CD4-positive, alpha-beta T cell treated with Interleukin-10 for 1 hour (primary cell): Measurements from ENCODE around the gene DUOXA1.
"Not testable (repeated sequence)": the region's sequence is repeated elsewhere in the genome, so short reads cannot be mapped to it uniquely, and the experiment has no call there.

ENCODE experiments used
- DNase-seq: peaks from one replicate; pipeline ENCODE4 v3.0.0-alpha.2; 2020

The DUOXA1 gene

GRCh38 chr15:45112143-45112590 is 17.5 kb downstream of the DUOXA1 start:
- no peak for DNase-seq

DNA sequence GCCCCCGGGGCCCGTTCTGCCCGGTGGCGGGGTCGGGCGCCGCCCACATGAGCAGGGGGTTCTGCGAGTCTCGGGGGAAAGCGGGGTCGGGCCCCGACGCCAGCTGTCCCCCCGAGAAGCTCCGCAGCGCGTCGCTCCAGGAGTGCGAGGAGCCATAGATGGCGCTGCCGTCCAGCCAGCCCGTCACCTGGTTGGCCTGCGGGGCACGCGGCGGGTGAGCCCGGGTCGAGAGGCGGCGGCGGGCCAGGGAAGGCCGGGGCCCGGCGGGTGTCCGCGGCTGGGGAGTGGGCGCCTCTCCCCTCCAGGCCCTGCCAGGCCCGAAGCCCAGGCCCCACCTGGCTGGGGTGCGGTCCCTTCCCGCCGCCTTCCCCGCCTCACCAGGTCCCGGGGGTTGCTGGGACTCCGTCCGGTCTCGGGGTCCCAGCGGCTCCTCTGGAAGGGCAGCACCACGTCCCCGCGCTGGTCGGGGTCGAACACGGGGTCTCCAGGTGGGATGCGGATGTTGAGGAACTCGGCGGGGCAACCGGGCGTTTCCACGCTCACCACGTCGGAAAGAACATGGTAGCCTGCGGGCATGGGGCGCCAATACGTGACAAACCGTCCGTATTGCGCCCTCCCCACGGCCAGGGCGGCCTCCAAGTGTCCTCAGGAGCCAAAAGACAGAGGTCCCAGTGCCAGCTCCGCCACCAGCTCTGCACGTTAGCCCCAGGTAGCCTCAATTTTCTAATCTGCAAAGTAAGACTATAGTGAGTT is 18.1 kb downstream of the DUOXA1 start:
- DNase-seq = no peak

DNA sequence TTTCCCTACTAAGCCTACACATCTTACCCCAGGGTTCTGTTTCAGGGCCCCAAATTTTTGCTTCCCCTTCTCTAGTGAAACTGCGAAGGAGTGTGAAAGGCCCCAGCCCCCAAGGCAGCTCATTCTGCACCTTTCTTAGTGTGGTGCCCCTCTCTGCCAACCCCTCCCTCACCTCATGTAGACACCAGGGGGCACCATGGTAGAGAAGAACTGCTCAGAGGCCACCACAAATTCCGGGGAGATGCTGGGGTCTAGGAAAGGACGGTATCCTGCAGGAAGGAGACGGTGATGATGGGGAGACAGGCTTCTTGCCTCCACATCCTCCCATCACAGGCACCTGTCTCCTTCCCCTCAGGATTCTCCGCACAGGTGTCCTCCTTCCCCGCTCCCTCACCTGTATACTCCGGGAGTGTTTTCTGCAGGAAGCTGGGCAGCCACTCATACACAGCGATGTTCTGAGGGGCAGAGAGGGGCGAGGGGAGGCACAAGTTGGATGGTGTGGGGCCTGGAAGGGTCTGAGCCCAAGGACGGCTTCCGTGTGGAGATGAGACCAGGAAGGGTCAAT is 19.3 kb downstream of the DUOXA1 start:
- DNase-seq = no peak

GRCh38 chr15:45107941-45108630 is 21.6 kb downstream of the DUOXA1 start:
- DNase-seq = no peak

DNA sequence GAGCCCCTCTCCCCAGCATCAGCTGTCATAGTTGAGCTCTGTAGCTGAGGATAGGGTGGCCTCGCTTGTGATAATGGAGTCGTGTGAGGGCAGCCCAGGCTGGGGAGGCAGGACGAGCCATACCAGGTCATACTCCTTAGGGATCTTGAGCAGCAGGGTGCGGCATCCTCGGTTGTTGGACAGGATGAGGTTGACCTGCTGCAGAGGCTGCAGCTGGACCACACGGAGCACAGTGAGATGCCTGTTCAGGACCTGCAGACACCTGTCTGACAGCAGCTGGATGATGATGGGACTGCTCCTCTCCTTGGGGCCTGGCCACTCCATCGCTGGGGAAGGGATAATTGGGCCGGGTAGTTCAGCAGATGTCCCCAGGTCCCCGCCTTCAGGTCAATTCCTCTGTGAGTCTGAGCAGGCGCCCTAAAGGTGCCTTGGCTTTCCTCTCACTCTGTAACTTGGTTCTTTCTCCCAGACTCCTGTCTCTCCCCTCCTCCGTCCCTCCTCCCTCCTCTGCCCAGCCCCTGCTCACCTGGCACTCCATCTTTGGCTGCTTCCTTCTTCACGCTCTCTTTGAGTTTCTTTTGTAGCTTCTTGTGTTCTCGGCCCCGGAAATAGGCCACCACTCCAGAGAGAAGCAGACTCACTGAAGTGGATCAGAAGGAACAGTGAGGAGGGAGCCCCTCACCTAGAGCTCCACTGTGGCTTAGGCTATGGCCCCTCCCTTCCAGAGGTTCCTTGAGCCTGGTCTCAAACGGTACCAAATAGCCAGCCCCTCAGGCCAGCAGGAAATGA is 23.5 kb downstream of the DUOXA1 start:
- no peak for DNase-seq

DNA sequence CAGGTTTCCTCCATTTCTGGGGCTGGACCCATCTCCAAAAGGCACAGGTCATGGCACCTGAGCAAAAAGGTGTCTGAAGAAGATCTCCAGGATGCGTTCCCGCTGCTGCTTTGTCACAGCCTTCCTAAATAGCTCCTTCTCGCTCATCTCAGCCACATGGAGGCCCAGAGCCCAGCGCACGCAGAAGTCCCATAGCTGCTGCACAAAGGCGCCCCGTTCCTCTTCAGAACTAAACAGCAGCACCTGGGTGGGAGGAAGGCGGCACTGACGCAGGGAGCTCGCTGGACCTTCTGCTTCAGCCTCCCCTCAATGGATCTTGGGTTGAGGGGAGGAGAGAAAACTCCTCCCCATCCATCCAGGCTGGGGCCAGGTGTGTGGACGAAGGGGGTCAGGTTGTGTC is 24.1 kb downstream of the DUOXA1 start:
- DNase-seq = no peak

DNA sequence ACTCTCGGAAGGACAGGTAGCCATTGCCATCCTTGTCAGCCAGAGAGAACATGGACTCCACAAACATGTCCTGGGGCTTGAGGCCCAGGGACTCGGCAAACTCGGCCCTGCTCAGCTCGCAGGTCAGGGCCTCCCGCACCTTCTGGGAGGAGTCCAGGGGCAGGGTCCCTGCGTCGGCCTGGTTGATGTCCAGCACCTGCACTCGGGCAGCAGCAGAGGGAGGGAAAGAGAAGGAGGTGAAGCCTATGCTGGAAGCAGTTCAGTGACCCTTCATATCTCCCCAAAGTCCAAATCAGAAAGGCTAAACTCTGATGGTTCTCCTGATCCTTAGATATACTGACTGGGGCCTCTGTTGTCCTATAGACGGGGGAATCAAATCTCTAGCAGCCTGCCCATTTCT is 25.5 kb downstream of the DUOXA1 start:
- not testable (repeated sequence) for DNase-seq

GRCh38 chr15:45102226-45102625 is 27.5 kb downstream of the DUOXA1 start:
- DNase-seq = no peak

DNA sequence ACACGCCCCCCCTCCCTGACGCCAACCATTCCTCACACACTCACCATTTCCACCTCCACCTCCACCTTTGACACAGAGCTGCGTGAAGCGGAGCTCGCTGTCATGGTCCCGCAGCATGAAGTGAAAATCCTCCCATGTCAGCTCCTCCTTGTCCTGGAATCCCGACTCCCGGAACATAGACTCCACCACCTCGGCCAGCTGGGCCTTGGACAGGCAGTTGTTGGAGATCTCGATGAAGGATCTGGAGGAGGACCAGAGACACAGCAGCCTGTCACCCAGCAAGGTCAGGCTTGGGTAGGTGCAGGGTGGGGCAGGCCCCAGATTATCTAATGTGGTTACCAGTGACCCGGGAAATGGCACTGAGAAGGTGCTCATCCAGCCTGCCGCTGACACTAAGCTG is 27.9 kb downstream of the DUOXA1 start:
- DNase-seq = no peak

DNA sequence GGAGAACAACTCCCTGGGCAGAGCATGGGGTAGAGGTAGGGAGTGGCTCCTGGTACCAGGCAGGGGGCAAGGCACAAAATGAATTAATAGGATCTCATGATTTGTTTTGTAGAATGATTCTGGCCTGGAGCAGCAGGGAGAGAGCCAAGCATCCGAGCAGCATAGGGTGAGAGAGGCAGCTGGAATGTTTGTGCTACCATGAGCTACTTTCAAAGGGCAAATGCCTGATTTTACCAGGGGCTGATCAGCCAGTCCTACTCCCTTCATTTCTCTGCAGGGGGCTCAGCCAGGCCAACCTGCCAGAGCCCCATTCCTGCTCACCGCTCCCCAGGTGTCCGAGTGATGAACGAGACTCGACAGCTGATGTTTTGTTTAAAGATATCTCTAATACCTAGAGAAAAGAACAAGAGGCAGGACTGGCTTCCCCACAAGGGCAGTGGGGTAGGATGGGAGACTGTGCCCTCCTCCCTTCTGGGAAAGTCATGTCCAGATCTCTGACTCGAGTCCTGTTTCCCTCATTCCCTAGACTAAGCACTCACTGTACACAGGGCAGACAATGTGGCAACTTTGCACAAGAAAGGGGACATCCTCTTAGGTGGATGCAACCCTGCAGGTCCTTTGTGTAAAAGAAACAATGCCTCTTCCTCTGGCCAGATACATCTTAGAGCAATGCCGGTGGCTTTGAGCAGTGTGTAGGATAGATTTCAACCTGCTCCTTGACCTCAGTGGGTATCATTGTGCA is 28.6 kb downstream of the DUOXA1 start:
- DNase-seq = no peak

GRCh38 chr15:45099549-45100165 is 30.0 kb downstream of the DUOXA1 start:
- no peak for DNase-seq

DNA sequence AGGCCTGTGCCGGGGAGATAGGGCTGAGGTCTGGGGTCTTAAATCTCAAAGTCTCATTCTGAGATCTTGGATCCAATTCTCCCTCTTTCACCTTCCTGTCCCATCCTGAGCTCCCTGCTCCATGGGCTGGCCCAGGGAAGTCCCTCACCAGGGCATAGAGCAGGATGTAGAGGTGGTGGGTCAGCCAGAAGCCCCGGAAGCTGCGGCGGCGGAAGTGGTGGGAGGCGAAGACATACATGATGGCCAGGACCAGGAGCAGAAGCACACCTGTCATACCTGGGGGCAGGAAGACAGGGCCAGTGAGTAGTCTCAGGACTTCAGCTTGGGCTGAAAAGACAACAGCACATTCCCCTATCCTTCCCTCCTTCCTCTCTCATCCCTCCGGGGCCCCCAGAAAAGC is 32.2 kb downstream of the DUOXA1 start:
- DNase-seq = no peak

DNA sequence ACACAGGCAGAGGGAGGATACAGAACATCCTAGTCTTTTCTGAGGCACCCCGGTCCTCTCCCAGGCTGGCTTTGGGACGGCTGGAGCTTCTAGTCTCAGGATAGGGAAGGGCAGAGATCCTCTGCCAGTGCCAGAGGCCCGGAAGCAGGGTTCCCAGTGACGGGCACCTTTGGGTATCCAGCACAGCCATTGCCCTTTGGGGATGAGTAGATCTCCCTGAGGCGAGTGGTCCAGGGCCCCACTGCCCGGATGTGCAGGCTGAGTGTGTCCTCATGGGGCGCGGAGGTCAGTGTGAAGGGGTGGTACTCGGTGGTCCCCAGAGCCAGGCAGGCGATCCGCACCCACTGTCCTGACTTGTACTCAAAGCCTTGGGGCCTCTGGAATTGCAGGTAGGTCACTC is 34.0 kb downstream of the DUOXA1 start:
- no peak for DNase-seq

DNA sequence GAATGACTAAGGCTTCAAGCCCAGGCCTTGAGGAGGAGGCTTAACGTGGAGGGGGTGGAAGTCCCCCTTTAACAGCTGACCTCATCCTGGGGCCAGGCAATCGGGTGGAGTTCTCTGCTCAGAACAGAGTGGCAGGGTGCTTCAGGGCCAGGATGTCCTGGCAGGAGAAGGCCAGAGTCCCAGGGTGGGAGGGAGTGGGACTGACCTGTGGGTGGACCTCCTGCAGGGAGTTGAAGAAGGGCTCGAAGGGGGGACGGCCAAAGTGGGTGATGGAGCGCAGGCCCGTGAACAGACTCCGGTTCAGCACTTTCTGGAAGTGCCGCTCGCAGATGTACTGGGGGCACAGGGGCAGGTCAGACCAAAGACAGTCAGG is 35.3 kb downstream of the DUOXA1 start:
- no peak for DNase-seq

DNA sequence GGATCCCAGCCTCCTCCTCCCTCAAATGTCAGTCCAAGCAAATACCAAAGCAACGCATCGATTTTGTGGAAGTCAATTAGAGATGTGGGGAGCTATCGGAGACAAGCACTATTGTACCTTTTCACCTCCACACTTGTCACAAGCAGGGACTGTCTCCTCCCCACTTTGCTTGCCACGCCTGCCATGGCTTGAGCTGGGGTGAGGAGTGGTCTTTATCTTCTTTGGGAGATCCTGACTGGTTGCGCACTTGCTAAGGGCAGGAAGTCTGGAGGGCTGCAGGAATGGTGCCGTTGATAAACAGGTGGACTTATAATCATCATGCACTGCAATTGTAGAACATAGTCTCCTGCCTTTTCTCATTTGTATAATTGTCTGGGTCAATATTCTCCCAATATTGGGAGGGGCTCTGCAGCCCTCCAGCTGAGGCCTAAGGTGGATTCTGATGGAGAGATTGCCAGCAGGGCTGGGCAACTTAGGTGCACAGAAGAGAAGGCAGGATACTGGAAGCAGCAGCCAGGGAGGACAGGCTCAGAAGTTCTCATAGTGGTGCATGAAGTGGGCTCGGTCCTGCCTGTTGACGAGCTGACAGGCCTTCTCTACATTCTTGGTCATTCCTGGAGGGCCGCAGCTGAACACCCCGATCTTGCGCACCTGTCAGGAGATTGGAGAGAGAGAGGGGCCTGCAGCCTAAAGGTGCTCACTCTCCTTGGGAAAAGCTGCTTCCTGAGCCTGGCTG is 35.9 kb downstream of the DUOXA1 start:
- DNase-seq = no peak

DNA sequence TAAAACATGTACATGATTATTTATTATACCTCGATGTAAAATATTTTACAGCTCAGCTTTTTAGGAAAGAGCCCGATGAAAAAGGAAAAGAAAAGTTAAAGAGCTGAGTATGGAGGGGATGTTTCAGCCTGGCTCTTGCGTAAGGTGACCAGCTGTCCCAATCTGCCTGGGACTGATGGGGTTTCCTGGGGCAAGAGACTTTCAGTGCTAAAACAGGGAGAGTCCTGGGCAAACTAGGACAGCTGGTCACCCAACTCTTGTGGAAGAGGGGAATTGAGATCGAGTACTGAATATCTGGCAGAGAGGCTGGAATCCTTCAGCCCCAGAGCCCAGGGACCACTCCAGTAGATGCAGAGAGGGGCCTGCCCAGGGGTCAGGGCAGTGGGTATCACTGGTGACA is 36.7 kb downstream of the DUOXA1 start:
- no peak for DNase-seq

- no peak for DNase-seq
Measured at GRCh38 chr15:45091576-45091975, 38.1 kb downstream of the DUOXA1 start.

DNA sequence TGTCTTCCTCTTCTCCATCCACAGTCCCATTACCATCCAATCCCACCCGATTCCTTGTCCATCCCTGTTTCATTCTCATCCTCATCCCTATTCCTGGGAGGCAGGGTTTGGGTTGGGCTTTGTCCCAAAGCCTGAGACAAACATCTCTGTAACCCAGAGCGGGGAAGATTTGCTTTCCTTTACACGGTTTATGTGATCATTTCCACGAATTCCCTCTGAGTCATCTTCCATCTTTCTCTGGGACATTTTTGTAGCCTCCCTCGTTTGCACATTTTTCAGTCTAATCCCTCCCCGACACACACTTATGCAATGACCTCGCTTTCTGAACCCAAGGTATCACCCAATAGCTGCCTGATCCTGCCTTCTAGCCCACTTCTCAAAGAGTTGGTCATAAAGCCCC is 38.5 kb downstream of the DUOXA1 start:
- DNase-seq = no peak

- DNase-seq = no peak
Measured at GRCh38 chr15:45089712-45090373, 39.8 kb downstream of the DUOXA1 start.

DNA sequence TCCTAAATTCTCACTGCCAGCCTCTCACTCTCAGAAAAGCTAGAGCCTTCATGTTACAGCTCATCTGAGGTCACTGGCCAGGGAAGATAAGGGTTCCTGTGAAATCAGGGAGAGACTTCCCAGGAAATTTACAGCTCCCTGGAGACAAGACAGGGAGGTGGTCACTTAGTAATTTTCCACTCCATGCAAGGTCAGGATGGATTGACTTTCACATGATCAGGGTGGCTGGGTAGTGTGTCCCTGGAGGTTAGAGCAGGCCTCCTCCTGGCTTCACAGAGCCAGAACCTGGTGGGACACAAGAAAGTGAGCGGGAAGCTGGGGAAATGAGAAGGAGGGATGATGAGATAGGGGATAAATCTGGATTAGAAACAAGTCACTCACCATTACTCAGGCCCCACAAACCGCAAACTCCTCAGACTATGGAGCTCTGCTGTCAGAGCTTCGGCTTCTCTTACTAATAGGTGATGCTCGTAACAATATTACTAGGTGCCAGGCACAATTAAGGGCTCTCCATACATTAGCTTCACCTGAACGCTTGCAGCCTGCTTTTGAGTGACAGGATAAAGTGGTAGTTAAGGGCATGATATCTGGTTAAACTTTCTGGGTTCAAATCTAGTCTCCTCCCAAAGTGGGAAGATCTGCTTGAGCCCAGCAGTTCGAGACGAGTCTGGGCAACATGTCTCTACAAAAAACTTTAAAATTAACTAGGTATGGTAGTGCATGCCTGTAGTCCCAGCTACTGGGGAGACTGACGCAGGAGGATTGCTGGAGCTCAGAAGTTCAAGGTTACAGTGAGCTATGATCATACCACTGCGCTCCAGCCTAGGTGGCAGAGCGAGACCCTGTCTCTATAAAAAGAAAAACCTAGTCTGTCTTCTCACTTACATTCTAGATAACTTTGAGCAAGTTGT is 40.6 kb downstream of the DUOXA1 start:
- no peak for DNase-seq
